Testis (tissue), 3 donors: ENCODE measurements around the gene XRCC4. TPM values are rescaled to one million over a fixed set of nuclear protein-coding genes. Genes with fewer than 3 reads are reported as not detected.

Experiments
- DNase-seq: peaks from one replicate; pipeline ENCODE4 v3.0.0-alpha.2; 2019
- H3K27ac ChIP-seq, 2 donors: fragments of 200-600 bp; sonication (generic); one replicate each; pipeline ENCODE4 v1.5.1; 2019
- H3K27me3 ChIP-seq: fragments of 200-600 bp; sonication (generic); one replicate; pipeline ENCODE4 v1.5.1; 2019
- H3K36me3 ChIP-seq: fragments of 200-600 bp; sonication (generic); one replicate; pipeline ENCODE4 v1.5.1; 2017; ENCODE audit warnings: low read depth; ENCODE audit errors: missing control alignments
- H3K4me1 ChIP-seq: fragments of 200-600 bp; sonication (generic); one replicate; pipeline ENCODE4 v1.5.1; 2019
- H3K4me3 ChIP-seq, 2 donors: fragments of 200-600 bp; sonication (generic); one replicate each; pipeline ENCODE4 v1.5.1; 2017 to 2019
- H3K9me3 ChIP-seq: fragments of 200-600 bp; sonication (generic); one replicate; pipeline ENCODE4 v1.5.1; 2017
- CTCF ChIP-seq, 3 experiments: fragments of 450-650 bp in 2 of 3; fragments of 200-600 bp in 1 of 3; sonication (generic) in 1 of 3; IDR thresholded peaks; one replicate each; pipeline ENCODE4 v1.5.1; 2016 to 2019; ENCODE audit warnings: antibody characterized with exemption in 3 of 3, mild to moderate bottlenecking in 2 of 3, moderate library complexity in 1 of 3
- POLR2A ChIP-seq: fragments of 450-650 bp; IDR thresholded peaks from one replicate; pipeline ENCODE4 v1.6.1; 2017; ENCODE audit warnings: antibody characterized with exemption, mild to moderate bottlenecking, moderate library complexity
- WGBS, 2 donors: methylation state at CpG; one replicate each; pipeline ENCODE4 v1.1.5; 2018; 5-methylcytosine and 5-hydroxymethylcytosine counted together
- intact Hi-C: fragments of 100-400 bp; cut with DNase I; formaldehyde crosslinking; loops from one replicate; pipeline ENCODE4 v1.15.1; 2023; ENCODE audit warnings: low total_unique reads
- polyA plus RNA-seq: library from polyadenylated mRNA; stranded (reverse); fragments of 350-450 nt; fragmentation: Illumina TruSeq; extraction: RNeasy Lipid Tissue Mini Kit (QIAGEN cat#74804); gene quantifications from one replicate; pipeline ENCODE4 v1.2.3, GENCODE V29; 2014; ENCODE audit warnings: low read depth, low replicate concordance; ENCODE audit not compliant: insufficient read depth
- total RNA-seq, 2 donors: library from RNA; depleted of rRNA; stranded (reverse); fragments of >200 nt; gene quantifications; one replicate each; pipeline ENCODE4 v1.2.3, GENCODE V29; 2016

The XRCC4 gene
- total and polyA plus RNA-seq, 3 donors from 2014 or later, result 14.2 to 23.3 (median 17.1) TPM

- Histone ChIP-seq H3K9me3 (no peaks in the 10 kb centered on the region), H3K27ac (no peak overlapping the region), H3K27me3 (no peaks in the 10 kb centered on the region), H3K4me1 (no peaks in the 10 kb centered on the region), H3K36me3 (no peaks in the 10 kb centered on the region), H3K4me3 (no peak overlapping the region)
- intact Hi-C loops, result no loop called here
- DNase-seq, result no peak
- no peak for TF ChIP-seq CTCF (IDR thresholded peaks at IDR 0.05)
- TF ChIP-seq POLR2A, result no peak
Observed at GRCh38 chr5:83104021-83104420, 26.7 kb downstream of the XRCC4 start.

GRCh38 chr5:83107692-83108420, 30.5 kb downstream of the XRCC4 start:
- Histone ChIP-seq H3K4me3 (no peak overlapping the region), H3K4me1 (no peaks in the 10 kb centered on the region), H3K36me3 (no peaks in the 10 kb centered on the region), H3K9me3 (no peaks in the 10 kb centered on the region), H3K27ac (no peak overlapping the region), H3K27me3 (no peaks in the 10 kb centered on the region)
- WGBS, 2 donors, result 92 to 97% methylated on average over 3 of the region's 3 CpGs
- intact Hi-C loops, result no loop called here
- no peak for DNase-seq
- no peak for TF ChIP-seq CTCF (IDR thresholded peaks at IDR 0.05)

- no peak overlapping the region for H3K4me3 ChIP-seq
- 91 to 94% methylated on average over 1 of the region's 1 CpG for WGBS, 2 donors
- no peaks in the 10 kb centered on the region for H3K27me3 ChIP-seq
- no peaks in the 10 kb centered on the region for H3K36me3 ChIP-seq
- H3K4me1 ChIP-seq, result no peaks in the 10 kb centered on the region
- no peak for DNase-seq
- intact Hi-C loops, result no loop called here
- TF ChIP-seq CTCF (IDR thresholded peaks at IDR 0.05), result no peak
- TF ChIP-seq POLR2A, result no peak
- no peaks in the 10 kb centered on the region for H3K9me3 ChIP-seq
- H3K27ac ChIP-seq, result no peak overlapping the region
Observed at GRCh38 chr5:83109380-83109779, 32.0 kb downstream of the XRCC4 start.

GRCh38 chr5:83115816-83116215, 38.5 kb downstream of the XRCC4 start:
- no peak for DNase-seq
- intact Hi-C loops, result no loop called here
- H3K4me1 ChIP-seq, result no peaks in the 10 kb centered on the region
- no peak overlapping the region for H3K27ac ChIP-seq
- WGBS, 2 donors, result 78 to 81% methylated on average over 1 of the region's 1 CpG
- TF ChIP-seq CTCF (IDR thresholded peaks at IDR 0.05), result no peak
- no peak for TF ChIP-seq POLR2A
- H3K4me3 ChIP-seq, result no peak overlapping the region
- no peaks in the 10 kb centered on the region for H3K27me3 ChIP-seq
- H3K9me3 ChIP-seq, result no peaks in the 10 kb centered on the region
- H3K36me3 ChIP-seq, result no peaks in the 10 kb centered on the region

- Histone ChIP-seq H3K27me3 (no peaks in the 10 kb centered on the region), H3K36me3 (no peaks in the 10 kb centered on the region), H3K27ac (no peak overlapping the region), H3K4me1 (no peaks in the 10 kb centered on the region), H3K4me3 (no peak overlapping the region), H3K9me3 (no peaks in the 10 kb centered on the region)
- 93 to 97% methylated on average over 1 of the region's 1 CpG for WGBS, 2 donors
- TF ChIP-seq CTCF (IDR thresholded peaks at IDR 0.05) (no peak), POLR2A (no peak)
- intact Hi-C loops, result no loop called here
- no peak for DNase-seq
Observed at GRCh38 chr5:83118471-83118870, 41.1 kb downstream of the XRCC4 start.
